K562 (cell line): Measurements from ENCODE around the gene ZNF385C. TPM values are rescaled to one million over a fixed set of nuclear protein-coding genes. Genes with fewer than 3 reads are reported as not detected.

Experiments used
- ARHGAP35 ChIP-seq: fragments of 450-650 bp; IDR thresholded peaks from 2 replicates; pipeline ENCODE4 v1.6.1; 2018; ENCODE audit not compliant: partially characterized antibody
- FOXA3 ChIP-seq, 2 experiments: fragments of 450-650 bp in 1 of 2; sonication (generic) in 1 of 2; formaldehyde crosslinking; IDR thresholded peaks in 1 of 2; conservative IDR thresholded peaks in 1 of 2; 2 replicates each; pipeline versions ENCODE4 v1.4.0 to v1.8.0; 2020 to 2022; ENCODE audit warnings: mild to moderate bottlenecking in 2 of 2, missing genetic modification reagents in 1 of 2
- NKRF ChIP-seq: fragments of 450-650 bp; IDR thresholded peaks from 2 replicates; pipeline ENCODE4 v1.6.1; 2016; ENCODE audit warnings: borderline replicate concordance
- NR1H2 ChIP-seq: sonication (generic); formaldehyde crosslinking; IDR thresholded peaks from 2 replicates; pipeline ENCODE4 v1.4.0; 2020; ENCODE audit warnings: mild to moderate bottlenecking, missing genetic modification reagents
- PML ChIP-seq: IDR thresholded peaks from 2 replicates; pipeline ENCODE4 v1.6.1; 2012; ENCODE audit warnings: low read length, inconsistent platforms
- POLR2B ChIP-seq: fragments of 450-650 bp; IDR thresholded peaks from 2 replicates; pipeline ENCODE4 v1.6.1; 2018; ENCODE audit warnings: low read depth; ENCODE audit not compliant: partially characterized antibody
- SAP30 ChIP-seq: fragments of 200-600 bp; sonication (generic); IDR thresholded peaks from 2 replicates; pipeline ENCODE4 v1.6.1; 2012; ENCODE audit warnings: borderline replicate concordance, low read depth, mild to moderate bottlenecking, moderate library complexity, low read length, control low read depth, inconsistent platforms; ENCODE audit not compliant: insufficient read depth, poor library complexity, severe bottlenecking
- SUPT5H ChIP-seq: fragments of 450-650 bp; IDR thresholded peaks from 2 replicates; pipeline ENCODE4 v1.6.1; 2016
- TAF9B ChIP-seq: fragments of 450-650 bp; IDR thresholded peaks from 2 replicates; pipeline ENCODE4 v1.6.1; 2018; ENCODE audit warnings: mild to moderate bottlenecking; ENCODE audit not compliant: partially characterized antibody
- TARDBP ChIP-seq: fragments of 450-650 bp; IDR thresholded peaks from 2 replicates; pipeline ENCODE4 v1.6.1; 2016
- TRIM24 ChIP-seq, 2 experiments: fragments of 450-650 bp; IDR thresholded peaks; 2 replicates each; pipeline ENCODE4 v1.6.1; 2016
- ZKSCAN3 ChIP-seq: fragments of 250-450 bp; sonication (Bioruptor Pico); IDR thresholded peaks from 2 replicates; pipeline ENCODE4 v1.4.0; 2020
- ZMIZ1 ChIP-seq, 2 experiments: fragments of 150-350 bp in 1 of 2; IDR thresholded peaks; 2 replicates each; pipeline ENCODE4 v1.6.1; 2012 to 2016; ENCODE audit warnings: low read depth in 2 of 2, low read length in 2 of 2, mild to moderate bottlenecking in 1 of 2, moderate library complexity in 1 of 2
- ZNF24 ChIP-seq: fragments of 450-650 bp; IDR thresholded peaks from 2 replicates; pipeline ENCODE4 v1.6.1; 2016
- ZNF592 ChIP-seq: fragments of 450-650 bp; IDR thresholded peaks from 2 replicates; pipeline ENCODE4 v1.6.1; 2017; ENCODE audit warnings: antibody characterized with exemption, mild to moderate bottlenecking
- polyA plus RNA-seq, 8 experiments: library from polyadenylated mRNA; depleted of rRNA in 4 of 8; stranded (reverse) in 5 of 8; unstranded in 3 of 8; fragments of >200 nt; fragmentation: Nextera tagmentation in 2 of 8; fragmentation: Illumina TruSeq in 1 of 8; extraction: Ambion mirVana in 2 of 8; extraction: Trizol in 1 of 8; gene quantifications; 2 replicates each; pipeline versions ENCODE4 v1.2.1 to v1.2.3, GENCODE V29; 2011 to 2014; ENCODE audit warnings: inconsistent platforms in 1 of 8, missing spikeins in 1 of 8
- total RNA-seq, 7 experiments: library from RNA; depleted of rRNA in 6 of 7; stranded (reverse); fragments of >200 nt in 6 of 7; fragmentation: Illumina TruSeq in 2 of 7; extraction: Trizol in 2 of 7; gene quantifications; 2 replicates each; pipeline versions ENCODE4 v1.2.1 to v1.2.3, GENCODE V29; 2011 to 2021; ENCODE audit warnings: low replicate concordance in 1 of 7
- TF ChIP-seq, protein P1 (sequence below), 2 experiments: fragments of 450-650 bp in 1 of 2; IDR thresholded peaks; 2 replicates each; pipeline ENCODE4 v1.6.1; 2011 to 2017; ENCODE audit warnings: low read depth in 2 of 2, antibody characterized with exemption in 1 of 2, borderline replicate concordance in 1 of 2, low read length in 1 of 2, mild to moderate bottlenecking in 1 of 2, mixed read lengths in 1 of 2; ENCODE audit not compliant: control insufficient read depth in 1 of 2

ZNF385C gene
- total and polyA plus RNA-seq, 9 of the 15 experiments (the other 6 are each of a cell fraction or from before 2014, with no cell fraction given) = 0.03 to 0.35 (median 0.18) TPM; not detected in 1

- no peak for TF ChIP-seq ZMIZ1 (IDR thresholded peaks at IDR 0.05; ENCODE audit: low read depth in 2 of 2, low read length in 2 of 2)
- TF ChIP-seq NR1H2 = no peak
- TF ChIP-seq, protein P1, sequence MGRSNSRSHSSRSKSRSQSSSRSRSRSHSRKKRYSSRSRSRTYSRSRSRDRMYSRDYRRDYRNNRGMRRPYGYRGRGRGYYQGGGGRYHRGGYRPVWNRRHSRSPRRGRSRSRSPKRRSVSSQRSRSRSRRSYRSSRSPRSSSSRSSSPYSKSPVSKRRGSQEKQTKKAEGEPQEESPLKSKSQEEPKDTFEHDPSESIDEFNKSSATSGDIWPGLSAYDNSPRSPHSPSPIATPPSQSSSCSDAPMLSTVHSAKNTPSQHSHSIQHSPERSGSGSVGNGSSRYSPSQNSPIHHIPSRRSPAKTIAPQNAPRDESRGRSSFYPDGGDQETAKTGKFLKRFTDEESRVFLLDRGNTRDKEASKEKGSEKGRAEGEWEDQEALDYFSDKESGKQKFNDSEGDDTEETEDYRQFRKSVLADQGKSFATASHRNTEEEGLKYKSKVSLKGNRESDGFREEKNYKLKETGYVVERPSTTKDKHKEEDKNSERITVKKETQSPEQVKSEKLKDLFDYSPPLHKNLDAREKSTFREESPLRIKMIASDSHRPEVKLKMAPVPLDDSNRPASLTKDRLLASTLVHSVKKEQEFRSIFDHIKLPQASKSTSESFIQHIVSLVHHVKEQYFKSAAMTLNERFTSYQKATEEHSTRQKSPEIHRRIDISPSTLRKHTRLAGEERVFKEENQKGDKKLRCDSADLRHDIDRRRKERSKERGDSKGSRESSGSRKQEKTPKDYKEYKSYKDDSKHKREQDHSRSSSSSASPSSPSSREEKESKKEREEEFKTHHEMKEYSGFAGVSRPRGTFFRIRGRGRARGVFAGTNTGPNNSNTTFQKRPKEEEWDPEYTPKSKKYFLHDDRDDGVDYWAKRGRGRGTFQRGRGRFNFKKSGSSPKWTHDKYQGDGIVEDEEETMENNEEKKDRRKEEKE (IDR thresholded peaks at IDR 0.05; ENCODE audit: borderline replicate concordance in 1 of 2, control insufficient read depth in 1 of 2, low read depth in 2 of 2, low read length in 1 of 2) = 0 out of 4 replicates have a peak, but pooled peaks of 1 of the 2 experiments have one; percentile 20
- TF ChIP-seq TAF9B = no peak
- peak; percentile 49 for TF ChIP-seq ARHGAP35
- no peak for TF ChIP-seq SAP30
- 0 out of 4 replicates have a peak, but pooled peaks of 1 of the 2 experiments have one; percentile 10 for TF ChIP-seq TRIM24 (IDR thresholded peaks at IDR 0.05)
- no peak for TF ChIP-seq NKRF
- peak; percentile 27 for TF ChIP-seq POLR2B
- TF ChIP-seq ZKSCAN3 (CRISPR knock-in tag) = no peak
- peak; percentile 42; the same call in 1 of the 2 replicates for TF ChIP-seq SUPT5H
- no peak for TF ChIP-seq FOXA3 (CRISPR knock-in tag; conservative IDR thresholded peaks at IDR 0.05 in 1 of 2, IDR thresholded peaks at IDR 0.05 in 1 of 2)
- TF ChIP-seq ZNF24 = no peak
- no peak for TF ChIP-seq PML
- no peak for TF ChIP-seq ZNF592
- TF ChIP-seq TARDBP = no peak
Observed at GRCh38 chr17:42131232-42131631, 33.0 kb upstream of the ZNF385C start (continued).
